SK-N-SH treated with all-trans-retinoic acid at 6 μM for 48 hours (cell line): Measurements from ENCODE around the gene MRPL16.

Experiments used
- CSRNP3 ChIP-seq: fragments of 250-450 bp; sonication (Bioruptor Pico); IDR thresholded peaks from 2 replicates; pipeline ENCODE4 v1.5.1; 2021; ENCODE audit warnings: mild to moderate bottlenecking, moderate library complexity
- ESRRG ChIP-seq: fragments of 250-450 bp; sonication (Bioruptor Pico); IDR thresholded peaks from 2 replicates; pipeline ENCODE4 v1.6.1; 2021; ENCODE audit warnings: mild to moderate bottlenecking
- PPARA ChIP-seq: fragments of 250-450 bp; sonication (Bioruptor Pico); IDR thresholded peaks from 2 replicates; pipeline ENCODE4 v1.5.0; 2020; ENCODE audit warnings: mild to moderate bottlenecking, borderline replicate concordance
- TCF4 ChIP-seq: fragments of 250-450 bp; sonication (Bioruptor Pico); IDR thresholded peaks from 2 replicates; pipeline ENCODE4 v1.8.0; 2021; ENCODE audit warnings: mild to moderate bottlenecking, moderate library complexity, borderline replicate concordance
- ZC3H10 ChIP-seq: fragments of 250-450 bp; sonication (Bioruptor Pico); IDR thresholded peaks from 2 replicates; pipeline ENCODE4 v1.5.1; 2021; ENCODE audit warnings: mild to moderate bottlenecking, moderate library complexity
- ZNF70 ChIP-seq: fragments of 450-650 bp; formaldehyde crosslinking; IDR thresholded peaks from 2 replicates; pipeline ENCODE4 v1.5.0; 2020; ENCODE audit warnings: mild to moderate bottlenecking, moderate library complexity
- TF ChIP-seq, protein P1 (sequence below): fragments of 250-450 bp; sonication (Bioruptor Pico); IDR thresholded peaks from 2 replicates; pipeline ENCODE4 v1.8.0; 2021; ENCODE audit warnings: low read depth, mild to moderate bottlenecking, moderate library complexity, borderline replicate concordance

DNA sequence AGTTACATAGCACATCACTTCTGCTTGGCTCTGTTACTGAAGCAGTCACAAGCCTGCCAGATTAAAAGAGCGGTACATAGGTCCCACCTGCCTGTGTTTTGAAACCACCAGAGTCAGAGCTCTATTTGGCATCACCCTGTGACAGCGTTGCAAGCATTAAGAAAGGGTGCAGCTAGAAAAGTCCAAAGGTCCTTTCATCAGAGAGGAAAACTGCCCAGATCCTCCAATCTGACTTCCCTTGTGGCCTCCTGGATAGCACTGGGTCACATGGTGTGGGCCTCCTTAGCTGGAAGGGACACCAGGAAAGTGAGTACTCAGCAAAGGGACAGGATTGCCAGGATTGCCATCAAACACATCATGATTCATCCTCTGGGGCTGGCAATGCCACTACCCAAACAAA, 32.5 kb downstream of the MRPL16 start:
- TF ChIP-seq, protein P1, sequence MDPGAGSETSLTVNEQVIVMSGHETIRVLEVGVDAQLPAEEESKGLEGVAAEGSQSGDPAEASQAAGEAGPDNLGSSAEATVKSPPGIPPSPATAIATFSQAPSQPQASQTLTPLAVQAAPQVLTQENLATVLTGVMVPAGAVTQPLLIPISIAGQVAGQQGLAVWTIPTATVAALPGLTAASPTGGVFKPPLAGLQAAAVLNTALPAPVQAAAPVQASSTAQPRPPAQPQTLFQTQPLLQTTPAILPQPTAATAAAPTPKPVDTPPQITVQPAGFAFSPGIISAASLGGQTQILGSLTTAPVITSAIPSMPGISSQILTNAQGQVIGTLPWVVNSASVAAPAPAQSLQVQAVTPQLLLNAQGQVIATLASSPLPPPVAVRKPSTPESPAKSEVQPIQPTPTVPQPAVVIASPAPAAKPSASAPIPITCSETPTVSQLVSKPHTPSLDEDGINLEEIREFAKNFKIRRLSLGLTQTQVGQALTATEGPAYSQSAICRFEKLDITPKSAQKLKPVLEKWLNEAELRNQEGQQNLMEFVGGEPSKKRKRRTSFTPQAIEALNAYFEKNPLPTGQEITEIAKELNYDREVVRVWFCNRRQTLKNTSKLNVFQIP (CRISPR knock-in tag) = no peak
- no peak for TF ChIP-seq CSRNP3 (CRISPR knock-in tag)
- no peak for TF ChIP-seq TCF4 (CRISPR knock-in tag)
- no peak for TF ChIP-seq ESRRG (CRISPR knock-in tag)
- no peak for TF ChIP-seq ZNF70
- no peak for TF ChIP-seq PPARA (CRISPR knock-in tag)
- no peak for TF ChIP-seq ZC3H10
